Mesenchymal stem cell (in vitro differentiated cells and primary cell): Measurements from ENCODE around the gene CDH2.

Experiments
- DNase-seq: peaks from one replicate; pipeline ENCODE4 v3.0.0-alpha.2; 2013
- H2AFZ ChIP-seq: one replicate; pipeline ENCODE4 v1.6.1; 2013; ENCODE audit warnings: low read depth, mild to moderate bottlenecking, control low read depth, inconsistent platforms, low read length, moderate library complexity
- H2AK5ac ChIP-seq: 2 replicates; pipeline ENCODE4 v1.6.1; 2013; ENCODE audit warnings: low read length, moderate library complexity, mild to moderate bottlenecking, inconsistent platforms; ENCODE audit not compliant: severe bottlenecking
- H2BK120ac ChIP-seq: one replicate; pipeline ENCODE4 v1.6.1; 2013; ENCODE audit warnings: low read depth, mild to moderate bottlenecking, inconsistent platforms, low read length, moderate library complexity
- H2BK12ac ChIP-seq, 2 experiments: one replicate each; pipeline ENCODE4 v1.6.1; 2013; ENCODE audit warnings: inconsistent platforms in 2 of 2, low read length in 2 of 2, mild to moderate bottlenecking in 2 of 2, moderate library complexity in 2 of 2, control low read depth in 1 of 2
- H2BK15ac ChIP-seq: one replicate; pipeline ENCODE4 v1.6.1; 2013; ENCODE audit warnings: mild to moderate bottlenecking, low read depth, inconsistent platforms; ENCODE audit not compliant: poor library complexity, severe bottlenecking
- H2BK5ac ChIP-seq: 2 replicates; pipeline ENCODE4 v1.6.1; 2013; ENCODE audit warnings: low read depth, mild to moderate bottlenecking, low read length, control low read depth, inconsistent platforms; ENCODE audit not compliant: poor library complexity, severe bottlenecking
- H3K14ac ChIP-seq, 2 experiments: one replicate each; pipeline ENCODE4 v1.6.1; 2013; ENCODE audit warnings: inconsistent platforms in 2 of 2, low read length in 2 of 2, control low read depth in 1 of 2, mild to moderate bottlenecking in 1 of 2, moderate library complexity in 1 of 2
- H3K18ac ChIP-seq, 2 experiments: one replicate each; pipeline ENCODE4 v1.6.1; 2013; ENCODE audit warnings: inconsistent platforms in 2 of 2, low read length in 2 of 2, control low read depth in 1 of 2, low read depth in 1 of 2, mild to moderate bottlenecking in 1 of 2
- H3K23ac ChIP-seq, 2 experiments: one replicate each; pipeline ENCODE4 v1.6.1; 2013; ENCODE audit warnings: inconsistent platforms in 2 of 2, low read length in 2 of 2, mild to moderate bottlenecking in 2 of 2, moderate library complexity in 2 of 2, control low read depth in 1 of 2
- H3K27ac ChIP-seq: 2 replicates; pipeline ENCODE4 v1.5.1; 2013; ENCODE audit warnings: mild to moderate bottlenecking, moderate library complexity, low read length, control low read depth, inconsistent platforms; ENCODE audit not compliant: poor library complexity, severe bottlenecking
- H3K27me3 ChIP-seq, 2 experiments: 2 replicates each; pipeline versions ENCODE4 v1.6.1 to v1.7.0; 2013; ENCODE audit warnings: low read length in 2 of 2, mild to moderate bottlenecking in 2 of 2, moderate library complexity in 2 of 2, control low read depth in 1 of 2, inconsistent platforms in 1 of 2; ENCODE audit not compliant: control insufficient read depth in 1 of 2, insufficient read depth in 1 of 2
- H3K36me3 ChIP-seq, 2 experiments: 2 replicates each; pipeline versions ENCODE4 v1.6.1 to v1.7.0; 2013; ENCODE audit warnings: low read length in 2 of 2, control low read depth in 1 of 2, inconsistent platforms in 1 of 2, low read depth in 1 of 2, mild to moderate bottlenecking in 1 of 2; ENCODE audit not compliant: insufficient read depth in 2 of 2, control insufficient read depth in 1 of 2
- H3K4ac ChIP-seq, 2 experiments: one replicate each; pipeline ENCODE4 v1.6.1; 2013; ENCODE audit warnings: inconsistent platforms in 2 of 2, low read length in 2 of 2, mild to moderate bottlenecking in 2 of 2, moderate library complexity in 2 of 2, control low read depth in 1 of 2, low read depth in 1 of 2
- H3K4me1 ChIP-seq: 2 replicates; pipeline ENCODE4 v1.6.1; 2013; ENCODE audit warnings: low read depth, low read length, control low read depth; ENCODE audit not compliant: control insufficient read depth, insufficient read depth
- H3K4me2 ChIP-seq: 2 replicates; pipeline ENCODE4 v1.6.1; 2013; ENCODE audit warnings: low read length, mild to moderate bottlenecking, inconsistent platforms; ENCODE audit not compliant: poor library complexity, severe bottlenecking
- H3K4me3 ChIP-seq, 2 experiments: 2 replicates each; pipeline versions ENCODE4 v1.5.1 to v1.7.0; 2013; ENCODE audit warnings: low read length in 2 of 2, mild to moderate bottlenecking in 2 of 2, control low read depth in 1 of 2, low read depth in 1 of 2; ENCODE audit not compliant: insufficient read depth in 1 of 2
- H3K79me1 ChIP-seq: replicated peaks from 2 replicates; pipeline ENCODE4 v1.6.1; 2013; ENCODE audit warnings: mild to moderate bottlenecking, control low read depth, low read length, inconsistent platforms; ENCODE audit not compliant: poor library complexity, severe bottlenecking
- H3K9ac ChIP-seq: 2 replicates; pipeline ENCODE4 v1.7.0; 2013; ENCODE audit warnings: mild to moderate bottlenecking, low read length, moderate library complexity
- H3K9me3 ChIP-seq: 2 replicates; pipeline ENCODE4 v1.7.0; 2013; ENCODE audit warnings: mild to moderate bottlenecking, low read length; ENCODE audit not compliant: control insufficient read depth
- H4K8ac ChIP-seq: one replicate; pipeline ENCODE4 v1.6.1; 2013; ENCODE audit warnings: inconsistent platforms, mild to moderate bottlenecking, low read length, moderate library complexity
- H4K91ac ChIP-seq: one replicate; pipeline ENCODE4 v1.6.1; 2013; ENCODE audit warnings: mild to moderate bottlenecking, low read length, inconsistent platforms
- WGBS: methylation state at CpG from one replicate; pipeline ENCODE4 v1.1.7; 2013; ENCODE audit warnings: mixed read lengths; 5-methylcytosine and 5-hydroxymethylcytosine counted together

CDH2 gene

DNA sequence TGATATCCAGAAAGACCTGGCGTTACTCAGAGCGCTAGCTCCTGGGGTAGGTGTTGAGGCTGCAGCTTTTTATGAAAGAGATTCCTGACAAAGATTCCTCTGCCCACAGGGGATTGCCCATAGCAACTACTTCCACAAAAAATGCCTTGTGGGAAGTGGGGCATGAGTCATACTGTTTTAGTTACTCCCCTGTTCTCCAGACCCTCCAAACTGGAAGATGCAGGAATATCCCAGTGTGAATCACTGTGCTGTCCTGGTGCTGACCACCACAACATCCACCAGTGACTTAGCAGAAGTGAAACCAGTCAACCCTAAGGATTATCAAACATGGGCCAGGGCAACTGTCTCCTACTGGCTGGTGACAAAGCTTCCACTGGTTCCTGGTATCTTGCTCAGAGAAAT, 61.8 kb downstream of the CDH2 start:
- peak overlapping the region; percentile 19 for H4K8ac ChIP-seq
- H3K36me3 ChIP-seq: no peaks in the 10 kb centered on the region
- H3K9ac ChIP-seq: peak overlapping the region; percentile 53
- no peaks in the 10 kb centered on the region for H3K9me3 ChIP-seq
- H2AK5ac ChIP-seq: no peak overlapping the region
- peak overlapping the region in 1 of 2 experiments; percentile 1 for H3K18ac ChIP-seq
- H2BK5ac ChIP-seq: peak overlapping the region; percentile 85
- peak overlapping the region; percentile 49 for H3K4me2 ChIP-seq
- peaks cover 9% of the 10 kb centered on the region for H3K4me1 ChIP-seq
- H3K27me3 ChIP-seq: no peaks in the 10 kb centered on the region
- no peak overlapping the region for H3K14ac ChIP-seq
- WGBS: 17% methylated on average over 1 of the region's 2 CpGs
- peak overlapping the region; percentile 67 for H2BK120ac ChIP-seq
- peak overlapping the region; percentile 97 for H3K27ac ChIP-seq
- H2BK12ac ChIP-seq: peak overlapping the region; percentile 5 to 83
- H3K4me3 ChIP-seq: peak overlapping the region in 1 of 2 experiments; percentile 16
- H3K4ac ChIP-seq: peak overlapping the region in 1 of 2 experiments; percentile 41
- H4K91ac ChIP-seq: no peak overlapping the region
- no peak overlapping the region for H2BK15ac ChIP-seq
- H3K79me1 ChIP-seq: peaks cover 21% of the 10 kb centered on the region
- H3K23ac ChIP-seq: no peak overlapping the region
- no peak overlapping the region for H2AFZ ChIP-seq
- peak; percentile 95 for DNase-seq

DNA sequence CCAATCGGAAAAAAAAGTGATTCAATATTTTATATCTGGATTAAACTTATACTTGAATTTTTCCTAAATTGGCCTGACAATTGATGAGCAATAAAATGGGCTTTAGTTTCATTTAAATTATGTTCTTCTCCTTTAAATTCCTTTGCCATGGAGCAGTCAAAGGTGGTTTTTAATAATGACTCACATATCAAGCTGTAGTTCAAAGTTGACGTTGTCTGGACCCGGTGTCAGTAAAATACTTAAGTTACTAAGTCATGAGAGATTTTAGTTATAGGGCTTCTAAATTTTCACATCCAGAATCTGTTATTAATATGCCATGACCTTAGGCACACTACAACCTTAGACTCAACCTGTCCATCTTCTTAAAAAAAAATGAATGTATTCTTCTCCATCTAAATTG, 62.5 kb downstream of the CDH2 start:
- H3K18ac ChIP-seq: no peak overlapping the region
- no peak overlapping the region for H3K4ac ChIP-seq
- H3K27ac ChIP-seq: peak overlapping the region; percentile 97
- H3K4me2 ChIP-seq: no peak overlapping the region
- H2BK15ac ChIP-seq: no peak overlapping the region
- 0% methylated on average over 2 of the region's 3 CpGs for WGBS
- no peak overlapping the region for H3K23ac ChIP-seq
- no peaks in the 10 kb centered on the region for H3K36me3 ChIP-seq
- DNase-seq: peak; percentile 35
- H2AFZ ChIP-seq: no peak overlapping the region
- H2BK120ac ChIP-seq: no peak overlapping the region
- no peak overlapping the region for H4K8ac ChIP-seq
- H2BK12ac ChIP-seq: no peak overlapping the region
- H3K14ac ChIP-seq: no peak overlapping the region
- H3K27me3 ChIP-seq: no peaks in the 10 kb centered on the region
- H2BK5ac ChIP-seq: no peak overlapping the region
- H3K4me1 ChIP-seq: peaks cover 9% of the 10 kb centered on the region
- H4K91ac ChIP-seq: no peak overlapping the region
- peak overlapping the region in 1 of 2 experiments; percentile 16 for H3K4me3 ChIP-seq
- no peaks in the 10 kb centered on the region for H3K9me3 ChIP-seq
- no peak overlapping the region for H2AK5ac ChIP-seq
- peaks cover 19% of the 10 kb centered on the region for H3K79me1 ChIP-seq
- peak overlapping the region; percentile 53 for H3K9ac ChIP-seq

DNA sequence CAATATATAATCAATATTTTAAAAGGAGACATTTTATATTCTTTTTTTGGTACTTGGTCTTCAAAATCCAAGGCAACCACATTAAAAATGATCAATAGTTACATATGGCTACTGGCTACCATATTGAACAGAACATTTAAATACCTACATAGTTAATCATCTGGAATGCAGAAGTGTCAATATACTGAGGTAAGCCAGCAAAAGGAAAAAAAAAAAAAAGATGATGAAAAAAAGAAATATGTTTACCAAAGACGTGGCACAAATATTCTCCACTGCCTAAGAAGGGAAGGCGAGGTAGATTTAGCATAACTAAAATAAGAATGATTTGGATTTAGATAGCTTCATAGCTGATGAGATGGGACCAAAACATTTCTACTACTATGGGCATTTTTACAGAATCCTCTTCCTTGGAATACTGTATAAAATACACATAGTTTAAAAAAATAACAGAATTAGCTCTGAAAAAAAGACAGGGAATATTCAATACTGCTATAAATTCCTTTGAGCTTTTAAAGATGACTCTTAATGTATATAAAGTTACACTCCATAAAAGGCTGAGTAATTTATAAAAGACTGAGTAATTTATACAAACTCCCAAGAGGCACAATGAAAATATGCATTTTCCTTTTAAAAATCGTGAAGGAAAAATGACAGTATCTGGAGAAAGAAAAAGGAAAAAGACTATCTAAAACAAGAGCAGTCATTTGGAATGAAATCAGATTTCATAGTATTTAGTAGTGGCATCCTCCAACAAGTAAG, 63.5 kb downstream of the CDH2 start:
- 58% methylated on average over 2 of the region's 3 CpGs for WGBS
- Histone ChIP-seq H3K23ac (no peak overlapping the region), H3K27me3 (no peaks in the 10 kb centered on the region), H3K4me3 (no peak overlapping the region), H4K8ac (no peak overlapping the region), H3K27ac (peak overlapping the region; percentile 25), H3K9me3 (no peaks in the 10 kb centered on the region), H2BK5ac (no peak overlapping the region), H3K14ac (no peak overlapping the region), H2BK120ac (no peak overlapping the region), H3K4ac (no peak overlapping the region), H3K4me1 (peaks cover 9% of the 10 kb centered on the region), H4K91ac (no peak overlapping the region), H3K9ac (peak overlapping the region; percentile 53), H3K4me2 (no peak overlapping the region), H2BK15ac (no peak overlapping the region), H2AFZ (no peak overlapping the region), H3K18ac (no peak overlapping the region), H2AK5ac (no peak overlapping the region), H3K79me1 (peaks cover 15% of the 10 kb centered on the region), H3K36me3 (no peaks in the 10 kb centered on the region), H2BK12ac (no peak overlapping the region)
- DNase-seq: no peak

DNA sequence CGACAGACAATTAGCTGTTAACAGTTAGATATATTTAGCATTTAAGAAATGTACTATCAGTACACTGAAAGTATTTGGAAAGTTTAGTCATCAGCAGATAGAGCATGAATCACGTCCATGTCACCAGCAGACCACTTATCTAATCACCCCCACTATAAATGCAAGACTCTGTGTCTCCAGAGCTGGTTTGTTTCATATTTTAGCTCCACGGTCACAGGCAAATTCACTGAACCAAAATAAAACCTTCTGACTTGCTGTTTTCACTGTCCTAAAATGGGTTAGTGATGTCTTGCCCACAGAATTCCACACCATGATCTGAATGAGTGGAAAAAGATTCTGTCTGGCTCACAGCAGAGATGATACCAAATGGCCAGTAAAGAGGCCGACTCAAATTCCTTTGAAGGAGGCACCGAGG, 64.9 kb downstream of the CDH2 start:
- Histone ChIP-seq H3K4me1 (peaks cover 9% of the 10 kb centered on the region), H3K36me3 (no peaks in the 10 kb centered on the region), H2AFZ (no peak overlapping the region)

More for the DNA sequence above, 64.9 kb downstream of the CDH2 start:
- Histone ChIP-seq H3K4me3 (no peak overlapping the region), H3K23ac (no peak overlapping the region), H3K18ac (no peak overlapping the region), H2AK5ac (no peak overlapping the region), H4K91ac (no peak overlapping the region), H2BK15ac (no peak overlapping the region), H3K4ac (no peak overlapping the region), H4K8ac (no peak overlapping the region), H3K4me2 (no peak overlapping the region), H3K9me3 (no peaks in the 10 kb centered on the region), H3K9ac (peak overlapping the region; percentile 35), H3K27me3 (no peaks in the 10 kb centered on the region), H2BK5ac (no peak overlapping the region), H3K79me1 (peaks cover 11% of the 10 kb centered on the region), H3K14ac (no peak overlapping the region), H2BK12ac (no peak overlapping the region), H2BK120ac (no peak overlapping the region), H3K27ac (peak overlapping the region; percentile 70)
- 2% methylated on average over 4 of the region's 5 CpGs for WGBS
- DNase-seq: peak; percentile 83
